ENCODE data around the gene NOL9. TPM values are rescaled to one million over a fixed set of nuclear protein-coding genes. Genes with fewer than 3 reads are reported as not detected.
"Not testable (repeated sequence)": the region's sequence is repeated elsewhere in the genome, so short reads cannot be mapped to it uniquely, and the experiment has no call there.

NOL9 gene
- total RNA-seq, 2 donors from 2014 or later, result 33.2 to 58.0 TPM

DNA sequence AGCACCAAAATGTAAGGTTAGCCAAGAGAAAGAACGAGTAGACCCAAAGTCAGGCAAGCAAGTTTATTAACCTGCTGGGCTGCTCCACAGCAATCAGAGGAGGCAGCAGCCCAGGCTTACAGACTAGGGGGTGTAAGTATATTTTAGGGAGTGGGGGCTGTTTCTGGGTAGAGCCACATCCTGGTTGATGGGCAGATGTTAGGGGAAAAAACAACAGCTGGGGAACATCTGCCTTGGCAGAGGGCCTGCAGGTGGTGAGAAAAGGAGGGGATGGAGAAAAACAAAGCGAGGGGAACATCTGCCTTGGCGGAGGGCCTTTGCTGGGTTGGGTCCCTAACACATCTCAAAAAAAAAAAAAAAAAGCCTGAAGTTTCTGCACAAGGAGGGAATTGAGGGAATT, 15.8 kb upstream of the NOL9 start:
- Mint-ChIP-seq H3K9me3 (no peaks in the 10 kb centered on the region), H3K27ac (no peak overlapping the region), H3K4me1 (no peaks in the 10 kb centered on the region), H3K27me3 (peaks cover 3% of the 10 kb centered on the region), H3K4me3 (no peak overlapping the region), H3K36me3 (ENCODE audit: low read depth) (no peaks in the 10 kb centered on the region)
- no peak for ATAC-seq (replicated peaks)

- Mint-ChIP-seq H3K27ac (no peak overlapping the region), H3K27me3 (peaks cover 3% of the 10 kb centered on the region), H3K4me3 (no peak overlapping the region), H3K9me3 (no peaks in the 10 kb centered on the region), H3K36me3 (ENCODE audit: low read depth) (no peaks in the 10 kb centered on the region), H3K4me1 (no peaks in the 10 kb centered on the region)
- no peak for ATAC-seq (replicated peaks)
Observed at GRCh38 chr1:6569033-6569432, 14.7 kb upstream of the NOL9 start.

GRCh38 chr1:6560267-6560666, 6.0 kb upstream of the NOL9 start:
- Mint-ChIP-seq H3K27me3 (no peaks in the 10 kb centered on the region), H3K27ac (no peak overlapping the region), H3K4me1 (no peaks in the 10 kb centered on the region), H3K9me3 (no peaks in the 10 kb centered on the region), H3K4me3 (no peak overlapping the region), H3K36me3 (ENCODE audit: low read depth) (no peaks in the 10 kb centered on the region)
- ATAC-seq (replicated peaks), result no peak

DNA sequence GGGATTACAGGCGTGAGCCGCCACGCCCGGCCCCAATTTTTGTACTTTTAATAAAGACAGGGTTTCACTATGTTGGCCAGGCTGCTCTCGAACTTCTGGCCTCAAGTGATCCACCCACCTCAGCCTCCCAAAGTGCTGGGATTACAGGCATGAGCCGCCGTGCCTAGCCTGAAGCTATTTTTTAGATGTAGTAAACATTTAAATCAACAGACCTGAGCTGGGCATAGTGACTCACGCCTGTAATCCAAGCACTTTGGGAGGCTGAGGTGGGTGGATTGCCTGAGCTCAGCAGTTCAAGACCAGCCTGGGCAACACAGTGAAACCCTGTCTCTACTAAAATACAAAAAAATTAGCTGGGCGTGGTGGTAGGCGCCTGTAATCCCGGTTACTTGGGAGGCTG, 4.8 kb upstream of the NOL9 start:
- ATAC-seq (replicated peaks); H3K4me1 Mint-ChIP-seq; H3K4me3 Mint-ChIP-seq; H3K27ac Mint-ChIP-seq; H3K9me3 Mint-ChIP-seq; H3K27me3 Mint-ChIP-seq; H3K36me3 Mint-ChIP-seq (ENCODE audit: low read depth): not testable (repeated sequence)

DNA sequence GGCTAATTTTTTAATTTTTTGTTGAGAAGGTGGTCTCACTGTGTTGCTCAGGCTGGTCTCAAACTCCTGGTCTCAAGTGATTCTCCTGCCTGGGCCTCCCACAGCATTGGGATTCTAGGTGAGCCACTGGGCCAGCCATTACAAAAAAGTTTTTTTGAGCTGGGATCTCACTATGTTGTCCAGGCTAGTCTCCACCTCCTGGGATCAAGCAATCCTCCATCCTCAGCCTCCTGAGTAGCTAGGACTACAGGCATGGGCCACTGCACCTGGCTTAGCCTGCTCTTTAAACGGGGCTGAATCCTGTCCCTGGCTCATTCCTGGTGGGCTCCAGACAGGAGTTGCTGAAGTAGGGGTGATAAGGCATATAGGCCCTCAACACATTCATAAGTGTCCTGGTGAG, 3.3 kb upstream of the NOL9 start:
- Mint-ChIP-seq H3K27me3 (no peaks in the 10 kb centered on the region), H3K4me1 (peaks cover 3% of the 10 kb centered on the region), H3K4me3 (no peak overlapping the region), H3K36me3 (ENCODE audit: low read depth) (peaks cover 7% of the 10 kb centered on the region), H3K27ac (no peak overlapping the region), H3K9me3 (no peaks in the 10 kb centered on the region)
- ATAC-seq (replicated peaks), result no peak

DNA sequence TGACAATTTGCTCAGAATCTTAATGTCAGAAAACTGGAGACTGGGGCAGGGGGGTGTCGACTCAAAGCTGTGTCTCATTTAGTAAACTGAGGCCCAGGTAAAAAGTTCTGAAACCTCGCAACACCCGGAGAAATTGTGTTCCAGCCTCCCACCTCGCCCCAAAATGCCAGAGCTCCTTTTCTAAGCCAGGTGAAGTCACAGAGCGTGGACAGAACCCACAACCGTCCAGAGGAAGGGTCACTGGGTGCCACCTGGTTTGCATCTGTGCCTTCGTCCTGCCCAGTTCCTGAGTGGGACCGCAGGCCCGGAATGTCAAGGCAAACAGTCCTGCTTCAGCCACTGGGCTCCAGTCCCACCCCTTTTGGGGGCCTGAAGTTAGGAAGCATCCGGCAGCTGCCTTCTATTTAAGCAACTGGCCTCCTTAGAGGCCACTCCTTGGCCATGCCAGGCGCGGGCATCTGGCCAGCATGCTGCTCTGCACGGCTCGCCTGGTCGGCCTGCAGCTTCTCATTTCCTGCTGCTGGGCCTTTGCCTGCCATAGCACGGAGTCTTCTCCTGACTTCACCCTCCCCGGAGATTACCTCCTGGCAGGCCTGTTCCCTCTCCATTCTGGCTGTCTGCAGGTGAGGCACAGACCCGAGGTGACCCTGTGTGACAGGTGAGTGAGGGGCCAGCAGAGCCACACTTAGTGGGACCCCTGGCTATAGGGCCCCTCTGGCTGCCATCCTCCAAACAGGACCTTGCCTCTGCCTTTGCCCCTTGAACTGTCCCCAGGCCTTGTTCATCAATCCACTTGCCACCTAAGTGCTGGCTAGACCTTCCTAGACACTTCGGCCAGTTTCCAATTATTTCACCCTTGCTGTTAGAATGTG, 830 bp upstream of the NOL9 start, which contains the start of gene TAS1R1:
TAS1R1 (plus strand) TSS at position 401 of the 872 bp plus-strand sequence; CDS start at position 468, 67 bp downstream.
- no peak for ATAC-seq (replicated peaks)
- peaks cover 3% of the 10 kb centered on the region for H3K4me1 Mint-ChIP-seq
- H3K27ac Mint-ChIP-seq, result no peak within 1 kb of the TSS
- H3K4me3 Mint-ChIP-seq, result peak within 1 kb of the TSS; percentile 66
- no peaks in the 10 kb centered on the region for H3K27me3 Mint-ChIP-seq
- peaks cover 27% of the 10 kb centered on the region for H3K36me3 Mint-ChIP-seq (ENCODE audit: low read depth)
- H3K9me3 Mint-ChIP-seq, result no peaks in the 10 kb centered on the region

DNA sequence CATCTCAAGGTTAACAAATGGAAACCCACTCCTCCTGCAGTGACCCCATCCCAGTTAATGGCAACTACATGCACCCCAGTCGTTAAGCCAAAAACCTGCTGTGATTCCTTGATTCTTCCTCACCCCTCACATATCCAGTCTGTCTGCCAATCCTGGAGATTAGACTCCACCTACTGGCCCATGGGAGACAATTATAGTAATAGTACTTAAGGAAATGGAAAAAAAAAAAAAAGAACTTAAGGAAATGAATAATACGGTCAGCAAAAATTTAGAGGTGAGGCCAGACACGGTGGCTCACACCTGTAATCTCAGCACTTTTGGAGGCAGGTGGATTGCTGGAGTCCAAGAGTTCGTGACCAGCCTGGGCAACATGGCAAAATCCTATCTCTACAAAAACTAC, 7.0 kb downstream of the NOL9 start:
- no peak for ATAC-seq (replicated peaks)
- Mint-ChIP-seq H3K27me3 (no peaks in the 10 kb centered on the region), H3K9me3 (no peaks in the 10 kb centered on the region), H3K4me3 (peak overlapping the region; percentile 54), H3K4me1 (peaks cover 29% of the 10 kb centered on the region), H3K27ac (peak overlapping the region; percentile 59), H3K36me3 (ENCODE audit: low read depth) (peaks cover 95% of the 10 kb centered on the region)

GRCh38 chr1:6546326-6546725, 8.0 kb downstream of the NOL9 start:
- Mint-ChIP-seq H3K9me3 (no peaks in the 10 kb centered on the region), H3K27ac (peak overlapping the region; percentile 59), H3K4me3 (peak overlapping the region; percentile 54), H3K36me3 (ENCODE audit: low read depth) (peaks cover 98% of the 10 kb centered on the region), H3K27me3 (no peaks in the 10 kb centered on the region), H3K4me1 (peaks cover 29% of the 10 kb centered on the region)
- no peak for ATAC-seq (replicated peaks)

- peak; percentile 53 for ATAC-seq (replicated peaks)
- Mint-ChIP-seq H3K36me3 (ENCODE audit: low read depth) (peaks cover 99% of the 10 kb centered on the region), H3K9me3 (no peaks in the 10 kb centered on the region), H3K4me3 (peak overlapping the region; percentile 54), H3K4me1 (peaks cover 29% of the 10 kb centered on the region), H3K27me3 (no peaks in the 10 kb centered on the region), H3K27ac (peak overlapping the region; percentile 59)
Observed at GRCh38 chr1:6545276-6546112, 8.8 kb downstream of the NOL9 start.

GRCh38 chr1:6544831-6545230, 9.5 kb downstream of the NOL9 start:
- Mint-ChIP-seq H3K27ac (peak overlapping the region; percentile 59), H3K9me3 (no peaks in the 10 kb centered on the region), H3K4me3 (peak overlapping the region; percentile 54), H3K36me3 (ENCODE audit: low read depth) (peaks cover 97% of the 10 kb centered on the region), H3K27me3 (no peaks in the 10 kb centered on the region), H3K4me1 (peaks cover 29% of the 10 kb centered on the region)
- peak; percentile 92 for ATAC-seq (replicated peaks)

DNA sequence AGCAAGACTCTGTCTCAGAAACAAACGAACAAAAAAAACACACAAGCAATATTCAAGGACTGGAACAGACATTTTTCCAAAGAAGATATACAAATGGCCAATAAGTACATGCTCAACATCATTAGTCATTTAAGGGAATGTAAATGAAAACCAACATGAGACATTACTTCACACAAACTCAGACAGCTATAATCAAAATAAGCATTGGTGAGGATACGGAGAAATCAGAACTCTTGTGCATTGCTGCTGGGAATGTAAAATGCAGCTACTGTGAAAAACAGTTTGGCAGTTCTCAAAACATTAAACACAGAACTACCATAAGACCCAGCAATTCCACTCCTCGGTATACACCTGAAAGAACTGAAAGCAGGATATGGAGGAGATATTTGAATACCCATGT, 15.4 kb downstream of the NOL9 start:
- Mint-ChIP-seq H3K27ac (no peak overlapping the region), H3K36me3 (ENCODE audit: low read depth) (peaks cover 95% of the 10 kb centered on the region), H3K27me3 (no peaks in the 10 kb centered on the region), H3K4me3 (no peak overlapping the region), H3K9me3 (no peaks in the 10 kb centered on the region), H3K4me1 (peaks cover 4% of the 10 kb centered on the region)
- ATAC-seq (replicated peaks), result no peak

DNA sequence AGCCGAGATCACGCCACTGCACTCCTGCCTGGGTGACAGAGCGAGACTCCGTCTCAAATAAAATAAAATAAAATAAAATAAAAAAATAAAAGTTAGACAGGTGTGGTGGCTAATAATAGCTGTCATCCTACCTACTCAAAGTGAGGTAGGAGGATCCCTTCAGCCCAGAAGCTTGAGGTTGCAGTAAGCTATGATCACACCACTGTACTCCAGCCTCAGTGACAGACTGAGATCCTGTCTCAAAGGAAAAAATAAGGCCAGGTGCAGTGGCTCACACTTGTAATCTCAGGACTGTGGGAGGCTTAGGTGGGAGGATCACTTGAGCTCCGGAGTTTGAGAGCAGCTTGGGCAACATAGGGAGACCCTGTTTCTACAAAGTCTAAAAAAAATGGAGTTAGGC, 18.0 kb downstream of the NOL9 start:
- no peaks in the 10 kb centered on the region for H3K9me3 Mint-ChIP-seq
- H3K27me3 Mint-ChIP-seq, result no peaks in the 10 kb centered on the region
- ATAC-seq (replicated peaks), result no peak
- H3K4me1 Mint-ChIP-seq, result peaks cover 4% of the 10 kb centered on the region
- H3K4me3 Mint-ChIP-seq, result no peak overlapping the region
- peaks cover 94% of the 10 kb centered on the region for H3K36me3 Mint-ChIP-seq (ENCODE audit: low read depth)
- H3K27ac Mint-ChIP-seq, result no peak overlapping the region

GRCh38 chr1:6535214-6535613, 19.1 kb downstream of the NOL9 start:
- H3K9me3 Mint-ChIP-seq, result no peaks in the 10 kb centered on the region
- no peak overlapping the region for H3K4me3 Mint-ChIP-seq
- no peak for ATAC-seq (replicated peaks)
- peak overlapping the region; percentile 57 for H3K27ac Mint-ChIP-seq
- peaks cover 94% of the 10 kb centered on the region for H3K36me3 Mint-ChIP-seq (ENCODE audit: low read depth)
- peaks cover 4% of the 10 kb centered on the region for H3K4me1 Mint-ChIP-seq
- H3K27me3 Mint-ChIP-seq, result no peaks in the 10 kb centered on the region

DNA sequence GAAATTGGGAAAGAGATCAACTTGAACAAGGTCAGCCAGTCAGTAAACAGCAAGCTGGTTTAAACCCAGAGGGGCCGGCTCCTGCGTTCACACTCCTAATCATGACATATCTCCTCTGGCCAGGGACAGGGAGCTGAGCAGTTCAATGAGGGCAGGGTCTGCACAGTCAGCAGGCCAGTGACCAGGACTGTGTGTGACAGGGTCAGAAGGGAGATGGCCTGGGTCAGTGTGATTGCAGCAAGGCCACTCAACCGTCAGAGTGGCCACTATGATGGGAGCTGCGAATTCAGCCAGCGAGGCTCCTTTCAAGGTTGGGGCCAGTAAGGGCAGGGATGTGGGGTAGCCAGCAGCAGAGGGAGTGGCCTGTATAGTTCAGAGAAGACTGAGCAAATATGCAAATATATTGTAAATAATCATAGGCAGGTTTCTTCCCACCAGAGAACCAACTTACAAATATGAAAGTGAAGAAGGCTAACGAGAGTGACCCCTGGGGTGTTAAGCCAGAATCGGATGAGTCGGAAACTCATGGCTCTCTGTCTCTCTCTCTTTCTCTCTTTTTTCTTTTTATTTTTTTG, 20.0 kb downstream of the NOL9 start:
- peaks cover 4% of the 10 kb centered on the region for H3K4me1 Mint-ChIP-seq
- no peaks in the 10 kb centered on the region for H3K27me3 Mint-ChIP-seq
- ATAC-seq (replicated peaks), result no peak
- no peaks in the 10 kb centered on the region for H3K9me3 Mint-ChIP-seq
- H3K36me3 Mint-ChIP-seq (ENCODE audit: low read depth), result peaks cover 91% of the 10 kb centered on the region
- H3K27ac Mint-ChIP-seq, result no peak overlapping the region
- H3K4me3 Mint-ChIP-seq, result no peak overlapping the region

All from activated T-helper 17 cell treated with anti-CD3 and anti-CD28 coated beads, Interleukin-2, amount 50 U/mL, for 72 hours (primary cell).